CD4-positive, alpha-beta T cell treated with Interferon gamma for 1 hour (primary cell): Measurements from ENCODE around the gene ANO10.

ENCODE experiments used
- DNase-seq: peaks from one replicate; pipeline ENCODE4 v3.0.0-alpha.2; 2020

Gene ANO10

DNA sequence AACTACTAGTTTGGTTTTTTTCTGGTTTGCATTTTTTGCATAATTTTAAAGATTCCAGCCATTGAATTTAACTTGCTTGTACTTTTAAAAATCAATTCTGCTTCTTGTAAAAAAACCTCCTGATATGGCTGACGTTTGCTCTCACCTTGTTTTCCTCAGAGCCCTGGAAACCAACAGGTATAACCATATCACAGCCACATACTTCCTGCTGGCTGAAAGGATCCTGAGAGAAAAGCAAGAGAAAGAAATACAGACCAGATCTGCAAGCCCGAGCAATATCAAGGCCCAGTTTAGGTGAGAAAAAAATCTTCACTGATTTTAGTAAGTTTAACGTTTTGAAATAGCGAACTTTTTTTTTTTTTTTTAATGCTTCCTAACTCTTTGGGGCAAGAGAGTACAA is 278.6 kb downstream of the ANO10 start:
- no peak for DNase-seq

- no peak for DNase-seq
Measured at GRCh38 chr3:43341788-43342187, 280.0 kb downstream of the ANO10 start.

DNA sequence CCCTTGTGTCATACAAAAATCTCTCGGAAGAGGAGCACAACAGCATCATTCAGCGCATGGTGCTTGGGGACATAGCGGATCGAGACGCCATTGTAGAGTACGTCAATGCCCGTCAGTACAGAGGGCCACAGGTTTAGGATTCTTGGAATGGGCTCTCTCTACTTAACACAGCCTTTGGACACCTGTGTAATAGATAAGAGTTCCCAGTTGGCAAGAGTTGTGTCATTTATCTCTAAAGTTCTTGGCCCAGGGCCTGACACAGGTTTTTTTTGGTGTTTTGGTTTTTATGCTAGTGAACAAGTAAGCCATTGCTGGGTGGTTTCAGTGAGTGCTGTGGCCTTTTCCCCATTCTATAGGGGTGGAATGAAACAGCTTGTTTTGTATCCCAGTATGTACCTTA is 281.4 kb downstream of the ANO10 start:
- no peak for DNase-seq

GRCh38 chr3:43338295-43338694 is 283.5 kb downstream of the ANO10 start:
- no peak for DNase-seq

DNA sequence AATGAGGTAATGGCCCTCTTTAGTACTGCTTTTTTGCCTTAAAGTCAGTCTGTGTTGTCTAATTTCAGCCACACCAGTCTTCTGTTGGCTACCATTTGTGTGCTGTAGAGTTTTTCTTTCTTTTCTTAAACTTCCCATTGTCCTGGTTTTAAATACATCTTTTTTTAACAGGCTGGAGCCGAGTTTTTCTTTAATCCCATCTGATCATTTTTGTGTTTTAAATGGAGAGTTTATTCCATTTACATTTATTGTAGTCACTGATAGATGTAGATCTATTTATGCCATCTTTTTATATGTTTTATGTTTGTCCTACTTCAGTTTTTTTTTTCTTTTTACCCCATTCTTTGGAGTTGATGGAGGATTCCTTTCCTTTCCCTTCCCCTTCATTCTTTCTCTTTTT is 286.0 kb downstream of the ANO10 start:
- no peak for DNase-seq

DNA sequence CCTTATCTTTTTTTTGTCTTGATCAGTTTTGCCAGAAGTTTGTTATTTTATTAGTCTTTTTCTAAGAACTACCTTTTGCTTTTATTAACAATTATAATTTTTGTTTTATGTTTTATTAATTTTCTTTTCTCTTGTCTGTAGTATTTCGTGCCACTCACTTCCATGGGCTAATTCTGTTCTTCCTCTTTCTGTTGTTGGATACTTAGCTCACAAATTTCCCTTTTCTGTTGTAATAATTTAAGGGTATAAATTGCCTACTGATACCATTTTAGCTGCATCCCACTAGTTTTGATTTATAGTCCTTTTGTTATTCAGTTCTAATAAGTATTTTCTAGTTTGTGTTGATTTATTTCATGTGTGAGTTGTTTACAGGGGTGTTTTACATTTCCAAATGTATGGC is 286.8 kb downstream of the ANO10 start:
- no peak for DNase-seq

DNA sequence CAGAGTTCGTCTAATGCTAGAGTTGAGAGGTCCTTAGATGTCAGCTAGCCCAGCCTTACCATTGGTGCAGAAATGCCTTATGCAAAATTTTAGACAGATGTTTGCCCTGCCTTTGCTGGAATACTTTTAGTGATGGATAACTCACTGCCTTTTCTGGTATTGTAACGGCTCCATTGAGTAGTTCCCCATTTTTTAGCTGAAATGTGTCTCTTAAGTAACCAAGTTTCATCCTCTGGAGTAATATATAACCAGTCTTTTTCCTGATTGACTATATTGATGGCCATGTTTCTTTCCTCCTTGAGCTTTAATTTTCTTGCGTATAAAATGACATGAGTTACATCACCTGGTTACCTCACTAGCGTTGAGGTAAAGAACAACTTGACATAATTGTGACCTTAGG is 290.4 kb downstream of the ANO10 start:
- DNase-seq, result no peak

DNA sequence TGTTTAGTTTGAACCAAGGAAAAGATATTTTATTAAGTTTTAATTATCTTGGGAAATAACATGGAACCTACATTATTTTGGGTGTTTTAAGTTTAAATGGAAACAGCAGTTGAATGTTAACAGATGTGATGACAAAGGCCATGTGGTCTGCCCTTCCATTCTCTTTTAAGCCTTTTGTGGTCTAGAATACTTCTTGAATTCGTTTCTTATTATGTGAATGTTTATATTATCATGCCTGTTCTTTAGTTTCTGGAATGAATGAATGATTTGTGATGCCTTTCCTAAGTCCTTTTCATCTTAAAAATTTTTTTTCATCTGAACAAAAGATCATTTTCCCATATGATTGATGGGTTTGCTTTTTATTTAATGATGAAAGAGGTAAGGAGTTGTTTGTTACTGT is 290.8 kb downstream of the ANO10 start:
- DNase-seq, result no peak

- no peak for DNase-seq
Measured at GRCh38 chr3:43328653-43329052, 293.2 kb downstream of the ANO10 start.

DNA sequence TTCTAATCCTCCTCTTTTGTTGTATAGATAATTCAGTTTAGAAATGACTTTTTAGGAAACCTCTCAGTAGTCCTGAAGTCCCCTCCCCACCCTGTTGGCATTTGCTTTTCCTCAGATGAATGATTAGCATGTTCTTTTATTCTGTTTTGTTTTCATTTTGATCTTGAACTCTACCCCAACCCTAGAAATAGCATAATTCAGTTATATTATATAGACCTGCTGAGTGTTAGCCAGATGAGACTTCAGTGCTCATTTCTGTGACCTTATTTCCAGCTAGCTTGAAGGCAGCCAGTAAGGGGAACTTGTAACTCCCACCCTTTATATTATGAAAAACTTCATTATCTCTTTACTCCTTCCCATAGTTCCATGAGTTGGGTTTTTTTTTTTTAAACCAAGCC is 294.2 kb downstream of the ANO10 start:
- DNase-seq, result no peak

DNA sequence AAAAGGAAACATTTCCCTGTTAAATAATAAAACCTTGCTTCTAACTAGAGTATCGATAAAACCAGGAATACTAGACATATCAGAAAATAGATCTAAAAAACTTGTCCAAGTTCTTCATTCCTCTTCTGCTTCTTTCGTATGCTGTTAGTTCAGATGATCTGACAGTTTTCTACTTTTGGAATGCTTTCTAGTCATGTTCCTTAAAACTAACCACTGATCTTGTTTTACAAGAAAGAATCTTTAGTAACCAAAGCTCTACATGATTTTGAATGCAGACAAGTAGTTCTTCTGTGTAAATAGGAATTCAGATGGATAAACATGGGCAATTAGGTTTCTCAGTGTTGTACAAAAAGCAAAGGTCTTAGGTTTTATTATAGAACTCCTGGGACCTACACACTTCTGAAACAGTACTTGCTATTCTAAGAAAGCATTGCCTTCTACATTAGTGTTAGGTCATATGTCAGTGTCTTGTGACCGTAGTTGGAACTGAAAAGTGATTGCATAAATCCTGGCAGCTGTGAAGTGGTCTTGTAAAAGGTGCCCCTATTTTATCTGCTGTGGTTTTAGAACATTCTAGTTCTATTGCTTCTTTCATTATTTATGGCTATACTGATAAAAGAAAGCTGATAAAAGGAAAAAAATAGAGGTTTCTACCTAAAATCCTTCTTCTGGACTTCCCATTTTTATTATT is 294.8 kb downstream of the ANO10 start:
- DNase-seq, result no peak

GRCh38 chr3:43323541-43323940 is 298.3 kb downstream of the ANO10 start:
- DNase-seq, result no peak

DNA sequence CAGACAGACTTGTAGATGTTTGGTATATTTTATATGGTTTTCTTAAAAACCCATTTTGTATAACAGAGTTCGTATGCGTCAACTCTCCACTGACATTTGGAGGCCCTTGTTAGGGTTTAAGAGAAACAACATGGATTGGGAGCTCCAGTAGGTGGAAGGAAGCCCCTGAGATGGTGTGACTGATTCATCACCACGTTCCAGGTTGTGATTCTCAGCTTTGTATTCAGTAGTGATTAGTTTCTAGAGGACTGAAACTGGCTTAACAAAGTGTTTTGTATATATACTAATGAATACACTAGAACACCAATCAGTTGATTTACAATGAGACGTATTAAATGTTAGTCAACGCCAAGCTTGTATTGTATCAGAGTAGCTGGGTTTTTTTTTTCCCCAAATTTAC is 301.5 kb downstream of the ANO10 start:
- DNase-seq, result no peak

DNA sequence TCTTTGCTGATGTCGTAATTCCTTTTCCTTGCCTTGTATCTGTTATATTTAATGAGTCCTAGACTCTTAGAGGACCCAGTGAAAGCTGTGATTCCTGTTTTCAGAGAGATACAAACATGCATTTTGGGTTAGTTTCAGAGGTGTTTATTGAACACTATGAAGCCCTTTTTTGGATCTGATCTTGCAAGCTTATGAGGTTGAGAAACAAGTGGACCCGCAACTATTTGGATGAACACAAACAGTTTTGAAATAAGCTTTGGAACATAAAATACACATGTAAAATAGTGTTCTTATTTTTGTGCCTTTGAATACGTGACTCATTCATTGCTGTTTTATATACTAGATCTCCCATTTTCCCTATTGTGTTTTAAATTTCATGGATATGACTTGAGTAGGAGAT is 302.0 kb downstream of the ANO10 start:
- no peak for DNase-seq

DNA sequence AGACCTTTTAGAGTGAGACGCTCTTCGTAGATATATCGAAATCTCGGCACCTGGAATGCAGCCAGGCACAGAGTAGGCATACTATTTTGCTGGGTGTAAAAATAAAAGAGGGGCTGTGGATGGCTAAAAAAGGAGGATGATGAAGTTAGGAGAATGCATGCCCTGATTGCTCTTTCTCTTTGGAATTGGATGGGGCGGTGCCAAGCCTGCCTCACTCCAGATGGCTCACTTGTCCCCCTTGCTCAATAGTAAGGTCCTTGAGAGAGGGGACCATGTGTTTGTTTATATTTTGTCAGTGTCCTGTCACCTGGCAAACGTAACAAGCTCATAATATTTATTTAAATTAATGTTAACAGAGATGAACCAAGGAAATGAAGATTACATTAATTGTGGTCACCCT is 302.4 kb downstream of the ANO10 start:
- no peak for DNase-seq

- DNase-seq, result no peak
Measured at GRCh38 chr3:43317461-43318316, 304.1 kb downstream of the ANO10 start.

DNA sequence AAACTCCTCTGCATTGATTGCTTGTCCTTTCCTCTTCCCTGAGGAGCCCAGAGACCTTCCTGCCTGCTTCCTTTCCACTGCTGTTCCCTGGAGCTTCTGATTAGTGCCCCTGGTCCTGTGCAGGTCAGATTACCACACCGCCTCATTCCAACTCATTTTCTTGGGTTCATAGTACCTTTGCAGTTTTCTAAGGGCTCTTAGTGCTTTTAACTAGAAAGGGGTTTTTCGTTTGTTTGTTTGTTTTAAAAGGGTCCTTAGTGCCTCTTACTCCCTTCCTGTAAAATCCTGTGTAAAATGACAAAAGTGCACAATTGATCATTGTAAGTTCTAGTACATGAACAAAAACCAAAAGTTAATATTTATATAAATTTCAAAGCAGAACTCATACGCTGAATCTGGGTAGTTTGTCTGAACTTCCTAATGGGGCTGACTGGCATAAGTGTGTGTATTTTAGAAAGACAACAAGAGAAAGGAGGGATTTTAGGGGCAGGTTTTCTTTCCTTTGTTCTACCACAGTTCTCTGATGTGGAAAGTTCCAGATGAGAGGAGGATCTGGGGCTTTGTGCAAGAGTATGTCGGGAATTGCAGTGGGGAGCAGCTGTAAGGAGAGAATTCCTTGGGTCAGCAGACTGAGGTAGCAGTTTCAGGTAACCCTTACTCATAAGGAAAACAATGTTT is 304.9 kb downstream of the ANO10 start:
- DNase-seq, result no peak
